GM12873 (cell line): ENCODE data around the gene SDK1.

Source experiments
- CTCF ChIP-seq: IDR thresholded peaks from 2 replicates; pipeline ENCODE4 v1.5.1; 2012; ENCODE audit warnings: low read depth, mild to moderate bottlenecking, moderate library complexity, low read length, control low read depth; ENCODE audit not compliant: insufficient read depth; ENCODE audit errors: missing control alignments

SDK1 gene

GRCh38 chr7:3416453-3416852, 115.4 kb downstream of the SDK1 start:
- TF ChIP-seq CTCF, result no peak

- no peak for TF ChIP-seq CTCF
Observed at GRCh38 chr7:3425087-3425486, 124.0 kb downstream of the SDK1 start.

GRCh38 chr7:3426064-3426463, 125.0 kb downstream of the SDK1 start:
- no peak for TF ChIP-seq CTCF

GRCh38 chr7:3427957-3428356, 126.9 kb downstream of the SDK1 start:
- TF ChIP-seq CTCF, result no peak

- TF ChIP-seq CTCF, result no peak
Observed at GRCh38 chr7:3429981-3430380, 128.9 kb downstream of the SDK1 start.

- no peak for TF ChIP-seq CTCF
Observed at GRCh38 chr7:3430588-3430987, 129.5 kb downstream of the SDK1 start.

GRCh38 chr7:3431306-3431705, 130.3 kb downstream of the SDK1 start:
- TF ChIP-seq CTCF, result no peak
